Stimulated activated naive CD8-positive, alpha-beta T cell treated with anti-CD3 and anti-CD28 coated beads, Interleukin-15, Interleukin-2, amounts not matched to agents 100 ng/mL and 50 ng/mL, for 24 hours (primary cell): Measurements from ENCODE around the gene RACGAP1.
"Not testable (repeated sequence)": the region's sequence is repeated elsewhere in the genome, so short reads cannot be mapped to it uniquely, and the experiment has no call there.

Experiments used
- H3K27ac Mint-ChIP-seq: one replicate; pipeline ENCODE4 v1.8.0; 2021; ENCODE audit warnings: mild to moderate bottlenecking, mixed read lengths
- H3K27me3 Mint-ChIP-seq: one replicate; pipeline ENCODE4 v1.8.0; 2021; ENCODE audit warnings: mixed read lengths
- H3K36me3 Mint-ChIP-seq: one replicate; pipeline ENCODE4 v1.8.0; 2021; ENCODE audit warnings: low read depth, mixed read lengths
- H3K4me1 Mint-ChIP-seq: one replicate; pipeline ENCODE4 v1.8.0; 2021; ENCODE audit warnings: low read depth, mixed read lengths
- H3K4me3 Mint-ChIP-seq: one replicate; pipeline ENCODE4 v1.8.0; 2021; ENCODE audit warnings: mild to moderate bottlenecking, mixed read lengths
- H3K9me3 Mint-ChIP-seq: one replicate; pipeline ENCODE4 v1.8.0; 2021; ENCODE audit warnings: mixed read lengths

The RACGAP1 gene

DNA sequence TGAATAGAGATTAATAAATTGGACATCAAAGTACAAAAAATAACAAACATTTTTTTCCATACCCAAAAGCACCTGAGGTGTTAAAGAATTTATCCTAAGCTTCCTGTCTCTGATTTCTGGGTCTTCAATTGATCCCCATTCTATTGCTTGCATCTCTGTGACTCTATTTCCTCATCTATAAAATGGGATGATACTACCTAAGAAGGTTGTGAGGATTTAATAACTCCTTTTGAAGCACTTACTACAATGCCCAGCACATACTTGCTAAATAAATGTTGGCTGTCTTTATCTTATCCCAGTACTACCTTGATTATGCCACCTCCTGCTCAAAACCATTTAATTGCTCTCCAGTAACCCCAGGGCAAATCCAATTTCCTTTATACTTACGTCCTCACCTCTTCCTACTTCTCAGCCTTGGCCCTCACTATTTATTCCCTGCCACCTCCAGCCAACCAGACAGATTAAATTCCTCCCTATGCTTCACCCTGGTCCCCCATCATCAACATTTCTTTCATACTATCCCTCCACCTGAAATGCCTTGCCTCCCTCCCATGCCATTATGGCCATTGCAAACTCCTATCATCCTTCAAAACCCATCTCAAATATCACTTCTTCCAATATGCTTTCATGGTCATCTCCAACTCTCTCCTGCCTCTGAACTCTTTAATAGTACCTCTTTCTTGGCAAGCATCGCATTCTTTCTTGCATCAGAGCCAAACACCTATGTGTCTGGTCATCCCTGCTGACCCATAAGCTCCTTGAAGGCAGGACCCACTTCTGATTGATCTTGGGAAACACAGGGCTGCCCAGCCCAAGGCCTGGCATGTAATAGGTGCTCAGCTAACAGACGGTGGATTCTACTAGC is 24.2 kb upstream of the RACGAP1 start:
- Mint-ChIP-seq H3K4me1 (no peaks in the 10 kb centered on the region), H3K27ac (no peak overlapping the region), H3K9me3 (no peaks in the 10 kb centered on the region), H3K27me3 (peaks cover 34% of the 10 kb centered on the region), H3K4me3 (no peak overlapping the region), H3K36me3 (no peaks in the 10 kb centered on the region)

DNA sequence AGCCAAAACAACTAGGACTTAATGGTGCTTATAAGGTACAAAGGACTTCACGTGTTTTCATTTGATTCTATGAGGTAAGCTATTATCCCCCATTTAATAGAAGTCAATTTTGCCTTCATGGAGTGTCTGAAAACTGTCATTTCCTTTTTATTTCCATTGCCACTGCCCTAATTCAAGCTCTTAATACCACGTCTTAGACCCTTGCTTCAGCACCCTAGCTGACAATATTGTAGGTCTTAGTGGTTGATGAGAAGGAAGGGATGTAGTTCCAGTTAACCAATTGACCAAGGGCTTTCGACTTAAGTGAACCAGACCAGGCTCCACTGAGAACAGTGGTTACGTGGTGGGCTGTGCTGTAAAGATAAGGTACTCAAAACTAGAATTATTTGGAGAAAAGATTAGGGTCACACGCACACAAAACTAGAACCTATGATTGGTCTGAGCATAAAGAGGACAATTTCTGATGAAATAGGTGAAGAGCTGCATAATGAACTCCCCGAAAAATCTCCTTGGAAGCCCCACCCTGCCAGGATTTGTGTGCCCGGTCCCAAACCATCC is 22.5 kb upstream of the RACGAP1 start:
- Mint-ChIP-seq H3K4me3 (no peak overlapping the region), H3K27me3 (peaks cover 31% of the 10 kb centered on the region), H3K27ac (no peak overlapping the region), H3K9me3 (no peaks in the 10 kb centered on the region), H3K36me3 (no peaks in the 10 kb centered on the region), H3K4me1 (peaks cover under 1% of the 10 kb centered on the region)

DNA sequence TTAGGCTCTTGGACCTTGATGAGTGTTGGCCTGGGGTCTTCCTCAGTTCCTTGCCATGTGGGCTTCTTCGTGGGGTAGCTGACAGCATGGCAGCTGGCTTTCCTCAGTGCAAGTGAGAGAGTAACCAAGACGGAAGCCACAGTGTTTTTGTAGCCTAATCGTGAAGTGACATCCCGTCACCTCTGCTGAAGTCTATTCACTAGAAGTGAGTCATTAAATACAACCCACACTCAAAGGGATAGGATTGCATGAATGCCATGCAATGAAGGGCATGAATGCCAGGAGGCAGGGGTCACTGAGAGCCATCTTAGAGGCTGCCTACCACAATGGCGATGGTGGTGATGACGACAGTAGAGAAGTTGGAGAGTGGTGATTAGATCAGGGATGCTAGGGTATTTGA is 18.6 kb upstream of the RACGAP1 start:
- Mint-ChIP-seq H3K27ac (no peak overlapping the region), H3K4me3 (no peak overlapping the region), H3K9me3 (no peaks in the 10 kb centered on the region), H3K36me3 (no peaks in the 10 kb centered on the region), H3K27me3 (peaks cover 3% of the 10 kb centered on the region), H3K4me1 (peaks cover 5% of the 10 kb centered on the region)

DNA sequence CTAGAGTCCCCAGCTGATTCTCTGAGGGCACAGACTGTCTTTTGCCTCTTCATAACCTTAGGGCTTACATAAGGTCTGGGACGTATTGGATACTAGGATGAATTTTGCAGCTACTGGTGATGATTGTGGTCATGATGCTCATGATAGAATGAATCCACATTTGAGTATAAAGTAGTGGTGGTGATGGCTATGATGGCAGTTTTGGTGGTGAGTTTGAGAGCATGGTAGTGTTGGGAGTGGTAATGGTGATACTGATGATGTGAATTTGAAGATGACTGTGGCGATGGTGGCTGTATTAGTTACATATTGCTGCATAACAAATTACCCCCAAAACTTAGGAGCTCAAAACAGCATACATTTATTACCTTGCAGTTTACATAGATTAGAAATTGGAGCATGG is 18.0 kb upstream of the RACGAP1 start:
- H3K27me3 Mint-ChIP-seq: no peaks in the 10 kb centered on the region
- H3K27ac Mint-ChIP-seq: no peak overlapping the region
- no peaks in the 10 kb centered on the region for H3K9me3 Mint-ChIP-seq
- no peaks in the 10 kb centered on the region for H3K36me3 Mint-ChIP-seq
- H3K4me3 Mint-ChIP-seq: no peak overlapping the region
- H3K4me1 Mint-ChIP-seq: peaks cover 5% of the 10 kb centered on the region

DNA sequence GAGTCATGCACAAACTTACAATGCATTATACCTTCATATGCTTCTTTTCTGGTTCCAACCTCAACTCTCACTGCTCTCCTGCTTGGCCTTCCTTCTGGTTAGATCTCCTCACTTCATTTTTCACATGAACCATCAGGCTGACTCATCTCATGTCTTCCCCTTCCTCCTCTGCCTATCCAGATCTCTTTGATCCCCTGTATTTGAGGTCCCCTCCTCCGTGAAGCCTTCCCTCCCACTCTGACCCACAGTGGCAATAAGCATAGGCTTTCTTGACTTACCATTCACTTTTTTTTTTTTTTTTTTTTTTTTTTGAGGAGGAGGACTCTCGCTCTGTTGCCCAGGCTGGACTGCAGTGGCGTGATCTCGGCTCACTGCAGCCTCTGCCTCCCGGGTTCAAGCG is 17.4 kb upstream of the RACGAP1 start:
- H3K4me3 Mint-ChIP-seq: no peak overlapping the region
- H3K27ac Mint-ChIP-seq: no peak overlapping the region
- no peaks in the 10 kb centered on the region for H3K36me3 Mint-ChIP-seq
- H3K4me1 Mint-ChIP-seq: peaks cover 5% of the 10 kb centered on the region
- no peaks in the 10 kb centered on the region for H3K9me3 Mint-ChIP-seq
- no peaks in the 10 kb centered on the region for H3K27me3 Mint-ChIP-seq

DNA sequence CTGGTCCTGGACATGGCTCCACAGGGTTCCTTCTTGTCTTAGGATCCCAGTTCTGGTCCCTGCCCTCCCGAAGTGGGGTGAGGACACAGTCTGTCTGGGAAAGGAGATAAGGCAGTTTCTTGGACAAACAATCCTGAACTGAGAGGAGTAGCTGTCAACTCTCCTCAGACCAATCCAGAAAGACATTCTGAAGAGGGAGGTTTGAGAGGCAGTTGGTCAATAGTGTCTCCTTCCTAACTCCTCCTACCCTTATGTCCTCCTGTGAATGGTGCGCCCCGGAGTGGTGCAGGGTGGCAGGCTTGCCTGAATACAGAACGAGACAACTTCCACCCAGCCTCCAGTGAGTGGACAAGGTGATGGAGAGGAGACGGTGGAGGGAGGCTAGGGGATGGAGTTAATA is 16.7 kb upstream of the RACGAP1 start:
- no peaks in the 10 kb centered on the region for H3K36me3 Mint-ChIP-seq

DNA sequence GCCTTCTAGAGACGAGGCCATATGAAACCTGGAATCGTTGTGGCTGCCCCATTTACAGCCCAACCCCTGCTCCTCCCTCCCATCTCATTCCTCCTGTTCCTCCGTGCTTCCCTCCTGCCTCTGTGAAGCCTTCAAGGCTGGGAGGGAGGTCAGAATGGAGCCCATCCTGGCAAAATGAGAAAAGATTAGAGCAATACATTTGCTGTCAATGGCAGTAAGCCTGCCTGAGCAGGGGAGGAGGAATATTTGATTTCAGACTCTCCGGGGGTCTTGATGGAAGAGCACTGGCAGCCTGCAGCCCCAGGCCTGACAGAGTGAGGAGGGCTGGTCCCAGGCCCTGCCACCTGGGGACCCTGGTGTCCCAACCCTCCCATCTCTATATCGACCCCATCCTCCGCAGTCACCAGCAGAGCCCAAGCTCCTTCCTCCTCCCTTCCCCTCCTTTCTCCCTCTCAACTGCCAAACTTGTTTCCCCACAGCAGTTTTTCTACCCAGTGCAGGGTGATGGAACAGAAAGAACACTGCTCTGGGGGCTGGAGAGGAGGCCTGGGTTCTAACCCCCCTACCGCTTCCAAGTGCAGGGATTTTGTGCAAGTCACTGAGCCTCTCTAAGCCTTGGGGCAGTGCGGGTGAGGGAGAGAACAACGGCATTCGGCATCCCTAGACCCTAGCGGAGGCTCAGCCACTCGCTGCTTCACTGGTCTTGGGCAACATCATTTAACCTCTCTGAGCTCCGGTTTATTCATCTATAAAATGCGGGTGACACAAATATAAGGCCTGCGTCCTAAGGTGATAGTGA is 16.0 kb upstream of the RACGAP1 start:
- no peaks in the 10 kb centered on the region for H3K36me3 Mint-ChIP-seq
- H3K27ac Mint-ChIP-seq: no peak overlapping the region
- no peak overlapping the region for H3K4me3 Mint-ChIP-seq
- peaks cover 5% of the 10 kb centered on the region for H3K4me1 Mint-ChIP-seq
- H3K9me3 Mint-ChIP-seq: no peaks in the 10 kb centered on the region
- peaks cover 4% of the 10 kb centered on the region for H3K27me3 Mint-ChIP-seq

More for the DNA sequence above, 16.7 kb upstream of the RACGAP1 start:
- Mint-ChIP-seq H3K4me3 (no peak overlapping the region), H3K9me3 (no peaks in the 10 kb centered on the region), H3K27me3 (no peaks in the 10 kb centered on the region), H3K4me1 (peaks cover 5% of the 10 kb centered on the region), H3K27ac (no peak overlapping the region)

DNA sequence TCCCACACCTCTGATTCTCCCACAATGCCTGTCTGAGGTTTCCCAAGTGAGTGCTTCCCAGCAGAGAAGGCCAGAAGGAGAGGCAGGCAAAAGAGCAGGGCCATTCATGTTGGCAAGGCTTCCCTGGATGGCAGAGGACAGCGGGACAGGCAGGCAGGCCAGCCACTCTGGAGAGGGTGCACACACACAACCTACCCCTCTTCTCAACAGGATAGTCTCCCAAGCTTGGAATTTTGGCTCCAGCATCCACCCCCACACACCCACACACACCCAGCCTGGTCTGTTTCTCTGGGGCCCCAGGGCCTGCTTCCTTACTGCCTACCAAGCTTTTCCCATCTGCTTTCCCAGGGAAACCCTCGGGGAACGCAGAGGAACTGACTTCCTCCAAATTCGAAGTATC is 15.4 kb upstream of the RACGAP1 start:
- Mint-ChIP-seq H3K4me3 (no peak overlapping the region), H3K9me3 (no peaks in the 10 kb centered on the region), H3K27ac (no peak overlapping the region), H3K27me3 (peaks cover 9% of the 10 kb centered on the region), H3K36me3 (no peaks in the 10 kb centered on the region), H3K4me1 (peaks cover 5% of the 10 kb centered on the region)

DNA sequence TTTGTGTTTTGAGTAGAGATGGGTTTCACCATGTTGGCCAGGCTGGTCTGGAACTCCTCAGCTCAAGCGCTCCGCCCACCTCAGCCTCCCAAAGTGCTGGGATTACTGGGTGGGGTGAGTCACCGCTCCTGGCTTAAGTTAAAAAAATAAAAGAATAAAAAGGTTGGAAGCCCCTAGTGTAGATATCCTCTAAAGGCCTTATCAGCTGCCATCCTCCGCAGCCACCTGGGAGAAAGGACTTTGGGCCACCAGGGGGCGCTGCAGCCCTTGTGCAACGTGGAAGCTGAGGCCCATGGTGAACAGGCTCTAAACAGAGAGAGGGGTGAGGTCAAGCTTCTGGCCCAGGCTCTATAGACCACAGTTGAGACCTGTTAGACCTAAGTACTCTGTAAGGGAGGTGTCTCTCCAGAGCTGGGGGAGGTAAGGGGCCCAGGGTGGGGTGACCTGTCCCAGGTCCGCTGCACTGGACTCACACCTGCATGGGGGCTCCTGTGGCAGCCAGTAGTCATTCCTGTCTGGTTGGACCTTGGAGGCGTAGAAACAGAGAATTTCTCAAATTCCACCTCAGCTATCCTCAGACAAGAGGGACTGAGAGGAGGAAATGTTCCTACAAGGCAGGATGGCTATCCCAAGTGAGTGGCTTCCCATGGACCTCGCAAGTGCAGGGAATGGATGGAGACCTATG is 14.0 kb upstream of the RACGAP1 start:
- no peaks in the 10 kb centered on the region for H3K36me3 Mint-ChIP-seq
- no peak overlapping the region for H3K4me3 Mint-ChIP-seq
- H3K27me3 Mint-ChIP-seq: peaks cover 13% of the 10 kb centered on the region
- peaks cover 5% of the 10 kb centered on the region for H3K4me1 Mint-ChIP-seq
- H3K27ac Mint-ChIP-seq: no peak overlapping the region
- no peaks in the 10 kb centered on the region for H3K9me3 Mint-ChIP-seq

DNA sequence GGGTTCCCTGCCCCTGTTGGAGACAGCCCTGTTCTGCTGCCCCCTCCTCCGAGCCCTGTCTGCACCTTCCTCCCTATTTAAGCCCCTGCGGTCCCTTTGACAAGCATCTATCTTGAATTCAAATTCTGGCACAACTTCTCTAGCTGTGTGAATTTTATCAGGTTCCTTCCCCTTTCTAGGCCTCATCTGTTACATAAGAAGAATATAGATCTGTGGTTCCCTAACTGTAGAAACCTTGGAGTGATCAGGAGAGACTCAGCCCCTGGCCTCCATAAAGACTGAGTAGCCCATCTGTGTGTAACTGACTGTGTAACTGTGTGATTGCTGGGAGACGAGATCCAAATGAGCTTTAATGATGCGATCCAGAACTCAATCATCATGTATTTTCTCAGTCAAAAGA is 13.0 kb upstream of the RACGAP1 start:
- H3K27ac Mint-ChIP-seq: no peak overlapping the region
- peaks cover 5% of the 10 kb centered on the region for H3K4me1 Mint-ChIP-seq
- H3K9me3 Mint-ChIP-seq: no peaks in the 10 kb centered on the region
- no peaks in the 10 kb centered on the region for H3K36me3 Mint-ChIP-seq
- H3K4me3 Mint-ChIP-seq: no peak overlapping the region
- peaks cover 14% of the 10 kb centered on the region for H3K27me3 Mint-ChIP-seq

DNA sequence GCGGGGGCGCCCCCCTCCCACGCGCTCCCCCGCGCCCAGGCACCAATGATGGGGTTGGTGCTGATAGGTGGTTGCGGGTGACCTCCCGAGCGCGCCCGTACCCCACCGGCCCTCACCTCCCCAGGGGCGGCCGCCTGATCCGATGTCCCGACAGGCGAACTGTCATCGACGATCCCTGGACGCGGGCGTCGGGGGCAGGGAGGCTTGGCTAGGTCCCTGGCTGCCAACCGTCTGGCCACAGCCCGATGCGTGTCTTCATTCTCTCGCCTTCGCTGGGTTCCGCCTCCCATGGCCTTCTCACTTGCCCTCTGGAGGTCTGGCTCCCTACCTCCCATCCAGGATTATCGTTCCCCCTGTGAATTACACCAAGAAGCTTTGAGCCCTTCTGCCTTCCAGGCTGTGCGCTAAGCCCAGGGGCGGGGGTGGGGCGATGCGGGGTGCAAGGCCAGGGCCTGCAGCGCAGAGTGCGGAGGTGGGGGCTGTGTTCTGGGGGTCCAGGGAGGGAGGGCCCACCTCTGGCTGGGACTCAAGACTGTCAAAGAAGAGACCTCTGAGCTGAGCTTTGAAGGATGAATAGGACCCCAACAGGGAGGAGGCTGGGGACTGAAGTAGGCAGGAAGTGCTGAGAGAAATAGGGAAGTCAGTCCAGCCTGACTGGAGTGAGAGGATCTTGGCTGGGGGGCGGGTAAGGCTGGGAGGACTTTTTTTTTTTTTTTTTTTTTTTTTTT is 7.7 kb upstream of the RACGAP1 start:
- H3K36me3 Mint-ChIP-seq: no peaks in the 10 kb centered on the region
- no peaks in the 10 kb centered on the region for H3K9me3 Mint-ChIP-seq
- H3K27me3 Mint-ChIP-seq: peaks cover 24% of the 10 kb centered on the region
- H3K27ac Mint-ChIP-seq: no peak overlapping the region
- no peaks in the 10 kb centered on the region for H3K4me1 Mint-ChIP-seq
- peak overlapping the region; percentile 32 for H3K4me3 Mint-ChIP-seq

DNA sequence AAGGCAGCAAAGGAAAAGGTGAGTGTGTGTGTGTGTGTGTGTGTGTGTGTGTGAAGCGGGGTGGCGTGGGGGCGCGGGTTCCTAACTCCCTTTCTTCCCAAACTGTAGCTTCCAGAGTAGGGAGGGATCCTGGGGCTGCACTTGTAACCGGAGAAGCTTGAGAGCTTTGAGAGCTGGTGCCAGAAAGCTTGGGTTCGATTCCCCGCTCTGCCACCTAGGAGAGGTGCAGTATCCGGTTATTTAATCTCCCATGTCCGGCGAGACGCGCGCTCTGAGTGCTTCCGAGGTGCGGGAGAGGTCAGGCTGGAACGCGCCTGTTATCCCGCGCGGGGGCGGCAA is 7.2 kb upstream of the RACGAP1 start:
- Mint-ChIP-seq H3K36me3 (no peaks in the 10 kb centered on the region), H3K27me3 (peaks cover 24% of the 10 kb centered on the region), H3K27ac (no peak overlapping the region), H3K4me1 (no peaks in the 10 kb centered on the region), H3K4me3 (no peak overlapping the region), H3K9me3 (no peaks in the 10 kb centered on the region)

DNA sequence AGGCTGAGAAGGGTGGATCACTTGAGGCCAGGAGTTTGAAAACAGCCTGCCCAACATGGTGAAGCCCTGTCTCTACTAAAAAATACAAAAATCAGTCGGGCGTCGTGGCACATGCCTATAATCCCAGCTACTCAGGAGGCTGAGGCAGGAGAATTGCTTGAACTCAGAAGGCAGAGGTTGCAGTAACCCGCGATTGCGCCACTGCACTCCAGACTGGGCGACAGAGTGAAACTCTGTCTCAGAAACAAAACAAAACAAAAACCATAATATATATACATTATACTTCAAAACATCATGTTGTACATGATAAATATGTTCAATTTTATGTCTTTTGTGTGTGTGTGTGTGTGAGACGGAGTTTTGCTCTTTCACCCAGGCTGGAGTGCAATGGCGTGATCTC is 5.2 kb upstream of the RACGAP1 start:
- not testable (repeated sequence) for H3K27ac Mint-ChIP-seq, H3K4me1 Mint-ChIP-seq, H3K4me3 Mint-ChIP-seq, H3K36me3 Mint-ChIP-seq, H3K9me3 Mint-ChIP-seq
- peaks cover 17% of the 10 kb centered on the region for H3K27me3 Mint-ChIP-seq

DNA sequence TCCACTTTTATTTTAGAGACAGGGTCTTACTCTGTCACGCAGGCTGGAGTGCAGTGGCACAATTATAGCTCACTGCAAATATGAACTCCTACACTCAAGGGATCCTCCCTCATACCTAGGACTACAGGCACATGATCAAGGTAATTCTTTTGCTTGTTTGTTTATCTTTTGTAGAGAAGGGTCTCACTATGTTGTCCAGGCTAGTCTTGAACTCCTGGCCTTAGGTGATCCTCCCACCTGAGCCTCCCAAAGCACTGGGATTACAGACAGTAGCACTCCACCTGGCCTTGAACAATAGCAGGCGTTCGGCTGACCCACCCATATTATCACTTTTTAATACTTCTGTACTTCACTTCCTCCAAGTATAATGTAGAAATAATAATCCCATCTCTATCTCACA is 1.4 kb upstream of the RACGAP1 start:
- Mint-ChIP-seq H3K9me3 (peaks cover 4% of the 10 kb centered on the region), H3K27ac (no peak overlapping the region), H3K4me3 (no peak overlapping the region), H3K27me3 (peaks cover 3% of the 10 kb centered on the region), H3K4me1 (peaks cover 30% of the 10 kb centered on the region), H3K36me3 (peaks cover 27% of the 10 kb centered on the region)
